ENCODE results near the gene SFXN3.

The SFXN3 gene, protein sequence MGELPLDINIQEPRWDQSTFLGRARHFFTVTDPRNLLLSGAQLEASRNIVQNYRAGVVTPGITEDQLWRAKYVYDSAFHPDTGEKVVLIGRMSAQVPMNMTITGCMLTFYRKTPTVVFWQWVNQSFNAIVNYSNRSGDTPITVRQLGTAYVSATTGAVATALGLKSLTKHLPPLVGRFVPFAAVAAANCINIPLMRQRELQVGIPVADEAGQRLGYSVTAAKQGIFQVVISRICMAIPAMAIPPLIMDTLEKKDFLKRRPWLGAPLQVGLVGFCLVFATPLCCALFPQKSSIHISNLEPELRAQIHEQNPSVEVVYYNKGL

DNA sequence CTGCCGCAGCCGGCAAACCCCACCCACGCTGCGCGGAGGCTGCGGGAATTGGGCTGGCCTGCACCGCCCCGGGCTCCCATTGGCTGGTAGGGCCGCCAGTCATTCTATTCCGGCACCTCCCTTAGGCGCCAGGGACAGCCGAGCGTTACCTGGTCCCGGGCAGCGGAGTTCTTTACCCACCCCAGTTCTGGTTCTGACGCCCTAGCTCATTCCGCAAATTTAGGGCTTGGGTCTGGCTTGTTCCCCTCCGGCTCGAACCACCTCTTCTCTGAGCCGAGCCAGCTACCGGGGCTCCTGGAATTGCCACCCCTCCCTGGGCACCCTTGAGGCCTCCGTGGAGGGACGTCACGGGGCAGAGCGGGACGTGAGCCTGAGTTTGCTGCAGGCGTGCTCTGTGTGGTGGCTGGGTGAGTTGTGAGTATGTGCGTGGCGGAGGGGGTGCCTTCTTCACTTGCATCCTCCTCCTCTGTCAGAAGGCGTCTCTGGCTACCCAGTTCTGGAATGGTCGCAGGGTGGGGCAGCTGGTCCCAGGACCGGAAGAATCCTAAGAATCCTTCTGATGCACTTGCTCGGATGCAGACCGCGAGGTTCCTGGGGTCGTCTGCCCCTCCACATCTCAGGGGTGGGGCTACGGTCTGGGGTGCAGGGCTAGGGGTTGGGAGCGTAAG lies at the start of gene SFXN3, which contains the start of gene PDZD7:
Gene SFXN3 (plus strand): TSS at position 107 of the 668 bp plus-strand sequence. CDS start 3,461 bp downstream, outside the sequence.
Gene PDZD7 (minus strand): TSS at position 2 of the 668 bp plus-strand sequence. CDS start 910 bp downstream, outside the sequence.
- DNase-seq = peak; percentile 78 to 83

DNA sequence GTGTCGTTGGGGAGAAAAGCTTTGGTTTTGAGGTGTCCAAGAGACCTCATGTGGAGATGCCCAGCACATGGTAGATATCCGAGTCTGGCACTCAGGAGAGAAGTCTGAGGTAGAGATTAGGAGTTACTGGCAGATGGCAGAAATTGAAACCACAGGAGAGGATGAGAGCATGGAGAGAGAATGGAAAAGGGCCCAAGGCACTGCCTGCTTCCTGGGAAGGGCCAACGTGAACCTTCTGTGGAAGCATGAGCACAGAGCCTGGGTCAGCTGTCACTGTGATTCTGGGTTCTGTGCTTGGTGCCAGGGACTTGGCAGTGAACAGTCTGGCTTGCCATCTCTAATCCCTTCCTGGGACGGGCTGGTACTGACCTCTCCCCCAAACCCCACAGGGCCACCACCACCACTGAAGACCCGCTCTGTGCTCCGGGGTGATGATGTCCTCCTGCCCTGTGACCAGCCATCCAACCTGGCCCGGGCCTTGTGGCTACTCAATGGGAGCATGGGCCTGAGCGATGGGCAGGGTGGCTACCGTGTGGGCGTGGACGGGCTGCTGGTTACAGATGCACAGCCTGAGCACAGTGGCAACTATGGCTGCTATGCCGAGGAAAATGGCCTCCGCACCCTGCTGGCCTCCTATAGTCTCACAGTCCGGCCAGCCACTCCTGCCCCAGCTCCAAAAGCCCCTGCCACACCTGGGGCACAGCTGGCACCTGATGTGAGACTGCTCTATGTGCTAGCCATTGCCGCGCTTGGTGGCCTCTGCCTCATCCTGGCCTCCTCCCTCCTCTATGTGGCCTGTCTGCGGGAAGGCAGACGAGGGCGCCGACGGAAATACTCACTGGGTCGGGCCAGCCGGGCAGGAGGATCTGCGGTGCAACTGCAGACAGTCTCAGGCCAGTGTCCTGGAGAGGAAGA lies 47.9 kb upstream of the SFXN3 start:
- DNase-seq = no peak

DNA sequence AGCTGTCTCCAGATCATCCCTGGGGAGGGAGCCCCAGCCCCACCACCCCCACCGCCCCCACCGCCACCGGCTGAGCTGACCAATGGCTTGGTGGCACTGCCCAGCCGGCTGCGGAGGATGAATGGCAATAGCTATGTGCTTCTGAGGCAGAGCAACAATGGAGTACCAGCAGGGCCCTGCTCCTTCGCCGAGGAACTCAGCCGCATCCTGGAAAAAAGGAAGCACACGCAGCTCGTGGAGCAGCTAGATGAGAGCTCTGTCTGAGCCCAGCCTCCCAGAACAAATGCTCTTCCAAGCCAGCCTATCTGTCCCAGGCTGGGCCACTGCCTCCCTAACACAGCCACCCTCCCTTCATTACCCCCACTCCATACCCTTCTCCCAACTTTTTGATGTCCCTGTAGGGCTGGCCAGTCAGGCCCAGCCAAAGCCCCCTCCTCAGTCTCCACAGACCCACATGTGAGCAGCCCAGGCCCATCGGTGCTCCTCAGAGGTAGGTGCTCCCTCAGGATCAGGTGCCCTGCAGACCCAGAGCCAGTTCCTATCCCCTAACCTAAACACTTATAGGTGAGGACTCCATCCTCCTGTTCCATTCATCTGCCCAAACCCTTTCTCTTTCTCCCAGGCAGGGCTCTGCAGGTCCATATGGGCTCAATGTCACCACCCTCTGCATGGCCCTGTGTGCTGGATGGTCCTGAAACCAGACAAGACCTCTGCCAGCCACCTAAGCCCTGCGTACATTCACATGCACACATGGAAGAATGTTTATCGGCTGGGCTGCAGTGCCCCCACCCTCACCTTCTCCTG lies 47.0 kb upstream of the SFXN3 start:
- no peak for DNase-seq

DNA sequence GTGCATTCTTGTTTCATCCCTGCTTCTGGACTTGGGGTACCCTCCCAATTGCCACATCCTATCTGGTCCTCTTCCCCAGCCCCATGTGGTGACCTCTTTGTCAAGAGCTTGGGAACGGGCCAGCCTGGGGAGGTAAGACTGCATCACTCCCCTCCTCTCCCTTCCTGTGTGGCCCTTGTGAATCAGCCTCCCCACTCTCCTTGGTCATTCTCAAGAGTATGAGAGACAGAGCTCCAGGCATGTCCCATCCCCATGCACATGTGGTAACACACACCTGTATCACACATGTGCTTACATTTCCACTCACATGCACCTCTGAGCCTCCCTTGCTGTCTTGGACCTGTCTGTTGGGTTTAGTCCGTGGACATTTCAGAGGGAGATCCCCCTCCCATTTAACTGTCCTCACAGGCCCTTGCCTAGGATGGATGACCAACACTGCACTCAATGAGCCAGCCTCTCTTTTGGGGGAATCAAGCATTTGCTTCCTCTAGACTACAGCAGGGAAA lies 46.3 kb upstream of the SFXN3 start:
- DNase-seq = no peak

DNA sequence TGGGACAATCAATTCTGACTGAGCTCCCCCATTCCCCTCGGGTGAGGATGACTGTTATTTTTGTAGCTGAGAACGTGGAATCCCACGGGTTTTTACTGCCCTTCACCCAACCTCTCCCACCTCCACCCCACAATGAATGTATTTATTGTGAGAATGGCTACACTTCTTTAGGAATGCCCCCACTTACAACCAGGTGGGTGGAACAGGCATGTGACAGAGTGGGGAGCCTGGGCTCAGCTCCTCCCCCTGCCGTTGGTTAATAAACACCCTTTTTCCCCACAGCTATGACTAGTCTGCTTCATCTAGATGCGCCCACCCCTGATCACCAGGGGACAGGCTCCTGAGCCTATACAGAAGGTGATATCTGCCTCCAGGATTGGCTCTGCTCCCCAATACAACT lies 45.7 kb upstream of the SFXN3 start:
- DNase-seq = no peak

DNA sequence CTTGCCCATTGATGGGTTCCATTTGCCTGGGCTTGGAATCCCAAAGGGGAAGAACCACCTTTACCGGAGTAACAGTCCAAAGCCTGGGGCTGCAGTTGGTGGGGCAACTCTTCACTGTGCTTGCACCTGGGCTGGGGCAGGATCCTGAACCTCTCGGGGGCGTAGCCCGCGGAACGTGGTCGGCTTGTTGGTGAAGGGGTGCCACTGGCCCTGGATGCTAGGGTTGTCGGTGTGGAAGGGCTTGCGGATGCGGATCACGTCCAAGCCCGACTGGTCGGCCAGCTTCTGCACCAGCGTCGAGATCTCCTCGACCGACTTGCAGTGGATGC lies 44.4 kb upstream of the SFXN3 start:
- DNase-seq = no peak

DNA sequence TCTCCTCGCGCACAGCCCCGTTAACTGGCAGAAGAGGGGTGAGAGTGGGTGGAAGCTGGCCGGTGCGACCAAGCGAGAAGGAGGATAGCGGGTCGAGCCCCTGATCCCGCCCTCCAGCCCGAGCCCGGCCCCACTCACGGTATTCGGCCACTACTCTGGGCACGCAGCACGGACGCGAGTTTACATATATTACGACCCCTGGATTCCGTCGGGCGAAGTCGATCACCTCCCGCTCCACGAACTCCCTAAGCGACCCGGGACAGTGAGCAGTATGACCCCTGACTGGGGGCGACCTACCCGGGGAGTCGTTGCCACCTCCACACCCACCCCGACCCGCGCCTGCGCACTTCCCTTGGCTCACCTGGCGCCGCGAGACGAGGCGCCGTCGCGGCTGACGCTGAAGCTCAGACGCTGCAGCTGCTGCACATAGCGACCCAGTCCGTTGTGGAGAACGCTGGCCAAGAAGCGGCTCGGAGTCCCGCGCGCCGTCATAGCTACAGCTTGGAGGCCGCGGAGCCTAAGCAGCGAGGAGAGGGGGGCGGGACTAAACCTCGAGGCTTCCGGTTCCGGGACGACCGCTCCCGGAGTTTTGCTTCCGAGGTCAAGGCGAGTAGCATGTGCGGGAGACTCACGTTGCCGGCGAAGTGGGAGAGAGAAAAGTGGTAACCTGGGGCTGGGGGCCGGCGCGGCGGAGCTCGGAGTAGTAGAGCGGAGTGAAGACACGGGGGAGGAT lies 43.9 kb upstream of the SFXN3 start, which contains the start of the genes MRPL43 and TWNK:
Gene MRPL43 (minus strand): TSS at position 546 of the 733 bp plus-strand sequence. CDS start 54 bp downstream, at position 492.
Gene TWNK (plus strand): TSS at position 592 of the 733 bp plus-strand sequence. CDS start 668 bp downstream, outside the sequence.
- peak; percentile 72 to 83 for DNase-seq

DNA sequence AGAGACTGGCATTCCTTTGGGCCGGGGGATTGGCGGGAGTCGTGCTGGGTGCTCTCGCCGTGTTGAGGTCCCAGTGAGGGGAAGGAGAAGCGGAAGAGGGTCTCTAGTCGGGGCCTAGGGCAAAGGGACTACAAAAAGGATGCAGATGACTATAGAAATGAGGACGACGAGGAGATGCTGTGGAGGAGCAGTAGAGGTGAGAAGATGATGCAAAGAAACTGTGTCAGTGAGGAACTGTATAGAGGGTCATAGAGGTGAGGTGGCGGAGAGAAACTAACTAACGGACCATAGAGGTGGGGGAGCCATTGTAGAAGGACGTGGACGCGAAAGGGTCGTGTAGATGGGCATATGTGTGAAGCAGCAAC lies 43.4 kb upstream of the SFXN3 start:
- no peak for DNase-seq

DNA sequence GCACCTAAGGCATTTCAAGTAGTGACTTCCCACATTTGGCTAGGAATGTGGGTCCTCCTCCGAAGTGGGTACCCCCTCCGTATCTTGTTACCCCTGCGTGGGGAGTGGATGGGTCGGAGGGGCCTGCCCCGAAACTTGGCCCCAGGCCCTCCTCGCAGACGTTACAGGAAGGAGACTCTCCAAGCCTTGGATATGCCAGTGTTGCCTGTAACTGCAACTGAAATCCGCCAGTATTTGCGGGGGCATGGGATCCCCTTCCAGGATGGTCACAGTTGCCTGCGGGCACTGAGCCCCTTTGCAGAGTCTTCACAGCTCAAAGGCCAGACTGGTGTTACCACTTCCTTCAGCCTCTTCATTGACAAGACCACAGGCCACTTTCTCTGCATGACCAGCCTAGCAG lies 42.9 kb upstream of the SFXN3 start:
- no peak for DNase-seq

DNA sequence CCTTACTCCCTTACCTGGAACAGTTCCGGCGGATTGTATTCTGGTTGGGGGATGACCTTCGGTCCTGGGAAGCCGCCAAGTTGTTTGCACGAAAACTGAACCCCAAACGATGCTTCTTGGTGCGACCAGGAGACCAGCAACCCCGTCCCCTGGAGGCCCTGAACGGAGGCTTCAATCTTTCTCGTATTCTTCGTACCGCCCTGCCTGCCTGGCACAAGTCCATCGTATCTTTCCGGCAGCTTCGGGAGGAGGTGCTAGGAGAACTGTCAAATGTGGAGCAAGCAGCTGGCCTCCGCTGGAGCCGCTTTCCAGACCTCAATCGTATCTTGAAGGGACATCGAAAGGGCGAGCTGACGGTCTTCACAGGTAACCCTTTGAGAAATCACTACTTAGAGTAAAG lies 41.9 kb upstream of the SFXN3 start:
- no peak for DNase-seq

DNA sequence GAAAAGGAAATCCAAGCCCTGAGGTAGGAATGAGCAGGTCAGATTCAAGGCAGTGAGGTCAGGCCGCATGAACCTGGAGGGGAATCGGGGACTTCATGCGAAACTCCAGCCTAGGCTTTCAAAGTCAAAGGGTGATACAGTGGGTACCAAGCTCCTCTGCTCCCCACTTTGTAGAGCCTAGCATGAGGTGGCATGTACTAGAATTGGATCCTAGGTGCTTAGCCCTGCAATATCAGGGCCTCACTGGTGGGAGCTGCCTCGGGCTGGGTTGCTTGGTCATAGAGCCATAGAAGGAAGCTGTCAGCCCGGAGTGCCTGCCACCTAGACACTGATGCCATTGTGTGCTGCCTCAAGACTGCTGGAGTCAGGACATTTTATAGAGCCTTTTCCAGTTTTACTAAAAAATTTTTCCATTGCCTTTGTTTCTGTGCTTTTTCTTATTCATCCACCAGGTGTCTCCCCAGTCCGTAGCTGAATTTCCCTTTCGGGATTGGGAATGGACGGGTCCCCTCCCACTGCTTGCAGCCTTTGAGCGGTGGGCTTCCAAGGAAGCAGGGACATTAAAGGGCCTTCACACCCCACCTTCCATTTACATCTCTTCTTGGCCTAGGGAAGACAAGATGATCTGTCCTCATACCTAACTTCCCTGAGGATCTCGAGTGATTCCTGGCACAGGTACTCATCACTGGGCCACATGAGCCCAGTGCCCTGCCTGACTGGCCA lies 36.9 kb upstream of the SFXN3 start:
- DNase-seq = no peak

DNA sequence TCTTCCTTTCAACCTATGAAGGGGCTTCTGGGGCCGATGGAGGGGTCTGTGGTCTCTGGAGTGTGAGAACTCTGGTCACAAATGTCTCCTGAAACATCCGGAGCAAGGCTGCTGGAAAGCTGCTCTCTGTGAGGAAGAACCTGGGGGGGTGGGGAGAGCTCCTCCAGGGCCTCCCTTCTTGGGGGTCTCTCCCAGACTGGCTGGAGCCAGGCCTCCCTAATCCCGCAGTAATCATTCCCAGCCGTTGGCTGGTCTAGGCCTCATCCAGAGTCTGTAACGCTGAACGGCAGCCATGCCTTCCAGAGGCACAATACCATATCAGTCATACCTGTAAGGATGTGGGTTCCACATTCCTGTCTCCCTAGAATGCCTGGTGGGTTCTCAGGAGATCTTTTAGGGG lies 35.9 kb upstream of the SFXN3 start:
- DNase-seq = no peak

DNA sequence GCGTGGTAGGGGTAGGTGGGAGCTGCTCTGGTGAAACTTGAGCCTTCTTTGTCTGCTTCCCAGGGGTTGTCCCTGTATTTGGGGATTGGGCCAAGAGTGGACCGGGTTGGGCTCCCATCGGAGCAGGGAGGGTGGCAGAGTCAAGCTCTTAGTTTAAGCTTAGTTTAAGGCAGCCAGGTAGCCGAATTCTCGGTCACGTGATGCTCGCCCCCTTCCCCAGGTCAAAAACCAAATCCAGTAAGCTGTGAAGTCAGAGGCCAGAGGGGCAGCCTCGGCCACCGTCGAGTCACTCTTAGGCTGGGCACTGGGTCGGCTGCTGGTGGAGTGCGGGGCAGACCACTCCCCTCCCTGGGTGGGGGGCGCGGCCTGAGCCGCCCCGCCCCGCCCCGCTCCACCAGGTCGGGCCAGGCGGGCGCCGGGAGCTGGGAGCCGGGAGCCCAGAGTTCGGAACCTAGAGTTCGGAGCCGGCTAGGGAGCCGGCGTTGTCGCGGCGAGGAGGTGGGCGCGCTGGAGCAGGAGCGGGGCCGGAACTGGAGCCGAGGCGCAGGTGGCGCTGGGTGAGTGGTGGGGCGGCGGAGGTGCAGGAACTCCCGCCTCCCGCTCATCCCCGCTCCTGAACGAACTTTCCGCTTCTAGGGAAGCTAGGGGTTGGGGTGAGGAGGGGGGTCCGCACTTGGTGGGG lies 34.2 kb upstream of the SFXN3 start:
- DNase-seq = peak in 1 of 2 experiments; percentile 50

DNA sequence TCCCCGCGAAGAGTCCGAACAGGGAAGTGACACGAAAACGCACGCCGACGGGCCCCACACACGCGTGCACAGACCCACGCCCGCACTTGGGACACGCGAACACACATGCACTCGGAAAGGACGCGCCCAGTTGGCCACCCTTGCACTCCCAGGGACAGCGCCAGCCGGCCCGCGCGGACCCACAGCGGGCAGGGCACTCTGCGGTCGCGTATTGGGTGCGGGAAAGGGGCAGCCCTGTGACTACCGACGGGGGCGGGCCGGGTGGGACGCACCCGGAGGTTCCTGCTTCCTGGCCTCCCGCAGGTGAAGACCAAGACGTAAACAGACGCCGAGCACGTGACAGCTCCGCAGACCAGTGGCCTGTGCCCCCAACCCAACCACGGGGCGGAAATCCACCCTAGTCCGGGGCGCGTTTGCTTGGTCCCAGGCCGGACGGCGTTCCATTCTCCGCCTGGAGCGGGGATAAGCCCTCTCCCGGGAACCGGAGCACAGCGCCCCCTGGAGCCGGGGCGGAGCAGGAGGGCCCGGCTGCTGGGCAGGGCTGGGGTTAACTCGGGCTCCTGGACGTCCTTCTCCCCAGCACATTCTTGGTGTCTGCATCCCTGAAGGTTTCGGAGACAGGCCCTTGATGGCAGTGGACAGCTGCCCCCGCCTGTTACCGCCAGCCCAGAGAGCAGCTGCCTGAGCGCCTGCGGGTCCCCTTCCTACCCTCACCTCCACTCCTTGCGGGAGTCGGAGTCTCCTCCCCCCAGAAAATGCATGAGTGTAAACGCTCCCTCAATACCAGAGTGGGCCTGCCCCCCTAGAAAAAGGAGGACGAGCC lies 33.5 kb upstream of the SFXN3 start:
- DNase-seq = peak; percentile 61 to 84

DNA sequence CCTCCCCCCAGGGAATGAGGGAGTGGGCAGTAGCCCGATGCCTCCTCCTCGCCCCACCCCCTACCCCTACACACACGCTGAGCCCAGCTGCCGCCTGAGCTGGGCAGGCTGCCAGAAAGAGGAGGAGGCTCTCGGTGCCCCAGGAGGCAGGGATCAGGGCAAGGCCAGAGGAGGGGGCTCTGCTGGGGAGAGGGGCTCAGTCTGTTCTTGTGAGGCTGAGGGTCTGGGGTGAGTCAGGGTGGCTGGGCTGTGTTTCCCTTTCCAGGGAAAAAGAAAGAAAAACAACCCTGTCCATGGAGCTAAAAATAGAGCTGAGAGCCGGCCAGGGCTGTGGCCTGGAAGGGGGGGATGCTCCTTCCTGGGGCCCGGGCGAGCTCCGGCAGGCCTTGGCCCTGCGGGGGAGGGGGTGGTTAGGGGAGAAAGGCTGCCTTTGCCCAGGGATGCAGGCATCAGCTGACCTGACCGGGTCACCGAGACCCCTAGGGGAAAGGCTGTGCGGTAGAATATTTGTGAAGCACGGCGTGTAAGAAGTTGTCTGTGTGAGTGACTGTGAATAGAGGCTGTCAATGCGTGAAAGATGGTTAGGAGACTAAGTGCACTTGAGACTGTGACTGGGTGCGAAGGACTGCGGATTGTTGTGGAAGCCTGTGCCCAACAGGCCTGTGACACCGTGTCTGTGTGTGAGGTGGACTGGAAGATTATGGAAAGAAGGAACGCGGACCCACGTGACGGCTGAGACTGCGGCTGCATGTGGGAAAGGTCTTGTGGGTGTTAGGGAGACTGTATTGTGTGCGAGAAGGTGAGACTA lies 32.6 kb upstream of the SFXN3 start:
- DNase-seq = peak; percentile 84 to 93

DNA sequence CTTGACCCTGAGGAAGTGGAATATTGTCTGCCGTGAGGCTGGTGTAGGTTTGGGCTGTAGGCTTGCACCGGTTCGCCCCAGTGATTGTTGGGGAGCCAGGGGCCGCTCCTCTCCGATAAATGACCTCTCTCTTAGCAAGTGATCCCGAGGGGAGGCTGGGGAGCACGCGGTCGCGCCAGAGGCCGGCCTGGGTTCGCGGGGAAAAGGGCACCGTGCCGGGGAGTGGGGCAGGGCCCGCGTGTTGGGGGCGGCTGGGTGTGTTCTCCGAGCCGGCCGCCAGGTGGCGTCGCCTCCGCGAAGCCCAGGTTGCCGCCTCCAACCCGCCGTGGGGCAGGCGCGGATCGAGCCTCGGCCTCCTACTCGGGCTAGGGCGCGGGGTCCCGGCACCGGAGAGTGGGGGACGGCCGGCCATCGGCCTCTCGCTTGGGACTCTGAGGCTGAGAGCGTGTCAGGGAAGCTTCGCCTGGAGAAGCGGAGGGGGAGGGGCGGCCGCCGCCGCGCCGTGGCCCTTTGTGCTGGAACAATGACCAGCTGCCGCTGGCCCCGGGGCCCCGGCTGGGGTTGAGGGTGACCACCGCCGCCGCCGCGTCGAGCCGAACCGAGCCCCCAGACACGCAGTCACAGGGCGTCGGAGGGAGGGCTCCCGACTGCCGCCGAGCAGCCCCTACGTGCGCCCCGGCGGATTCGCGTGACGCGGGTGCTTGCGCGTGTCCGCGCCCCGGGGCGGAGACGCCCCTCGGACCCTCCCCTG lies 31.9 kb upstream of the SFXN3 start:
- DNase-seq = peak in 1 of 2 experiments; percentile 65

DNA sequence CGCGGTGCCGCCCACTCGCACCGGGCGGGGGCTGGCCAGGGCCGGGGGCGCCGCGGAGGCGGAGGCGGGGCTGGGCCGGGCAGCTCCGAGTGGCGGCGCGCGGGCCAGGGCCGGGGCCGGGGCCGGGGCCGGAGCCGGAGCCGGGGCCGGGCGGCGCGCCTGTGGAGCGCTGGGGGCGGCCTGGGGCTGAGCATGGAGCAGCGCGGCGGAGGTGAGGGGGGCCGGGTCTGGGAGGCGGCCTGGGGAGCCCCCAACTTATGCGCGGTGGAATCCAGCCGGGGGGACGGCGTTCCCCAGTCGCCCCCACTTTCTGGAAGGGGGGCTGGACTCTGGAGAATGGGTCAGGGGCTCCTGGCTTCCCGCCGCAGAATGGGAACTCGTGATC lies 31.3 kb upstream of the SFXN3 start, which contains the start of gene LZTS2:
Gene LZTS2 (plus strand): TSS at position 67 of the 385 bp plus-strand sequence. CDS start 2,731 bp downstream, outside the sequence.
- no peak for DNase-seq

All from SHP77 (cell line).